Stimulated activated effector memory CD8-positive, alpha-beta T cell treated with anti-CD3 and anti-CD28 coated beads, Interleukin-12 subunit alpha, Interleukin-12 subunit beta, amount 100 ng/mL, for 72 hours (primary cell): ENCODE measurements around the gene KLHL18.
"Not testable (repeated sequence)": the region's sequence is repeated elsewhere in the genome, so short reads cannot be mapped to it uniquely, and the experiment has no call there.

Source experiments
- ATAC-seq: fragments of 150-1000 bp; cut with Tn5 transposase; 2 replicates; pipeline ENCODE4 v1.10.0; 2021
- DNase-seq, 2 donors: peaks; one replicate each; pipeline ENCODE4 v3.0.0; 2021 to 2022; ENCODE audit warnings: low spot score in 2 of 2
- H3K27ac Mint-ChIP-seq: one replicate; pipeline ENCODE4 v1.8.0; 2022; ENCODE audit warnings: mild to moderate bottlenecking, mixed read lengths
- H3K36me3 Mint-ChIP-seq: one replicate; pipeline ENCODE4 v1.8.0; 2022; ENCODE audit warnings: mild to moderate bottlenecking, mixed read lengths
- H3K4me1 Mint-ChIP-seq: one replicate; pipeline ENCODE4 v1.8.0; 2022; ENCODE audit warnings: mixed read lengths
- H3K4me3 Mint-ChIP-seq: one replicate; pipeline ENCODE4 v1.8.0; 2022; ENCODE audit warnings: mild to moderate bottlenecking, mixed read lengths
- H3K9me3 Mint-ChIP-seq: one replicate; pipeline ENCODE4 v1.8.0; 2022; ENCODE audit warnings: mixed read lengths

Gene KLHL18

DNA sequence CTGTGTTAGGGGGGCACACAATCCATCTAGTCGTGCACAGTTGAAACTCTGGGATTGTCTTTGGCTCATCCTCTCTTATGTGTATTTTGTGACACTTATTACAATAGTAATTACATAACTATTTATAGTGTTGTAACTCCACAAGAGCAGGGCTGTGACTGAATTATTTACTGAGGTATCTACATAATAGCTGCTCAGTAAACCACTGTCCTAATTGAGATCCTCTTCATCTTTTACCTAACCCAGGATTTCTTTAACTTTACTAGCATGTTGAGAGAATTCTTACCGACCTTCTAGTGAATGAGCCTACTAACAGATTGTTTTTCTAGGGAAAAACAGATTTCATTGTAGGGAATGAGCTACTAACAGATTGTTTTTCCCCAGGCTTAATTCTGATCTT lies 11.1 kb downstream of the KLHL18 start:
- peaks cover 54% of the 10 kb centered on the region for H3K4me1 Mint-ChIP-seq
- no peak for ATAC-seq
- no peaks in the 10 kb centered on the region for H3K9me3 Mint-ChIP-seq
- DNase-seq: no peak
- H3K27ac Mint-ChIP-seq: no peak overlapping the region
- peaks cover 41% of the 10 kb centered on the region for H3K36me3 Mint-ChIP-seq
- no peak overlapping the region for H3K4me3 Mint-ChIP-seq

DNA sequence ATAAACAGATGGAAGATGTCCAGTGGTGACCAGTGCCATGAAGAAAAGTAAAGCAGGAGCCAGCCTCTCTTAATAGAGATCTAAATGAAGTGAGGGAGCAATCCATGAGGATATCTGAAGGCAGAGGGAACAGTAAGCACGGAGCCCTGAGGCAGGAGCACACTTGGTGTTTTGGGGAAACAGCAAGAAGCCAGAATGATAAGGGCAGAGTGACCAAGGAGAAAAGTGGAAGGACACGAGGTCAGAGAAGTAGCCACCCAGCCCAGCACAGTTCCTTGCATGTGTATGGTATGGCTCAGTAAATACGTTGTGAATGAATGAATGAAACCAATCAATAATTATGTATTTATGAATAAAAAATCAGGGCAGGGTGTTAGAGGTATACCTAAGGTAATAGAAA lies 11.6 kb downstream of the KLHL18 start:
- H3K4me1 Mint-ChIP-seq: peaks cover 52% of the 10 kb centered on the region
- DNase-seq (no peak), ATAC-seq (no peak)
- no peaks in the 10 kb centered on the region for H3K9me3 Mint-ChIP-seq
- no peak overlapping the region for H3K4me3 Mint-ChIP-seq
- peaks cover 35% of the 10 kb centered on the region for H3K36me3 Mint-ChIP-seq
- no peak overlapping the region for H3K27ac Mint-ChIP-seq

DNA sequence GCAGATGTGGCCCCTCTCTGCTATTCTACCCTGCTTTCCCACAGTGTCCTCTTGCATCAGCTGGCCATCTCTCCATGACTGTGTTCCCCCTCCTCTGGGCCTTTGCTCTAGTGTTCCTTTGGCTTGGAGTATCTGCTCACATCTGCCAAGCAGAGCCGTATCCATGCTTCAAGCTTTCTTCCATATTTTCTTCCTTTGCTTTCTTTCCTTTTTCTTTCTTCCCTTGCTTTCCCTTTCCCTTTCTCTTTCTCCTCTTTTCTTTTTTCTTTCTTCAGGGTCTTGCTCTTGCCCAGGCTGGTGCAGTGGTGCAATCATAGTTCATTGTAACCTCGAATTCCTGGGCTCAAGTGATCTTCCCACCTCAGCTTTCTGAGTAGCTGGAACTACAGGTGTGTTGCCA lies 12.6 kb downstream of the KLHL18 start:
- peak overlapping the region; percentile 2 for H3K27ac Mint-ChIP-seq
- no peak overlapping the region for H3K4me3 Mint-ChIP-seq
- peaks cover 47% of the 10 kb centered on the region for H3K4me1 Mint-ChIP-seq
- DNase-seq (no peak), ATAC-seq (no peak)
- no peaks in the 10 kb centered on the region for H3K9me3 Mint-ChIP-seq
- H3K36me3 Mint-ChIP-seq: peaks cover 27% of the 10 kb centered on the region

DNA sequence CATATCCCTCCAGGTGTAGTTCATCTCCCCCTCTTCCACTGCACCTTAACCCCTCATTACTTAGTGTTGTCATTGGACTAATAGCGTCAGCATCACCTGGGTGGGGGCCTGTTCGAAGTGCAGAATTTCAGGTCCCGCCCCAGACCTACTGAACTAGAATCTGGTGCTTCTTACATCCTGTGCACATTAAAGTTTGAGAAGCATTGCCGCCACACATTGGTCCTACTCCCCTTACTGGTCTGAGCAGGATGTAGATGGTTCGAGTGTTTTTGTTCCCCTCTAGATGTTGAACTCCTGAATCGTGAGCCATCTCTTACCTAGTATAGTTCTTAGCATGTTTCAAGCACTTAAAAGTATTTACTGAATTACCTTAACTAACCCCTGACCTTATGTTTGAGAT lies 13.2 kb downstream of the KLHL18 start:
- DNase-seq (no peak), ATAC-seq (no peak)
- no peak overlapping the region for H3K4me3 Mint-ChIP-seq
- H3K9me3 Mint-ChIP-seq: no peaks in the 10 kb centered on the region
- H3K36me3 Mint-ChIP-seq: peaks cover 29% of the 10 kb centered on the region
- H3K27ac Mint-ChIP-seq: peak overlapping the region; percentile 32
- peaks cover 40% of the 10 kb centered on the region for H3K4me1 Mint-ChIP-seq

DNA sequence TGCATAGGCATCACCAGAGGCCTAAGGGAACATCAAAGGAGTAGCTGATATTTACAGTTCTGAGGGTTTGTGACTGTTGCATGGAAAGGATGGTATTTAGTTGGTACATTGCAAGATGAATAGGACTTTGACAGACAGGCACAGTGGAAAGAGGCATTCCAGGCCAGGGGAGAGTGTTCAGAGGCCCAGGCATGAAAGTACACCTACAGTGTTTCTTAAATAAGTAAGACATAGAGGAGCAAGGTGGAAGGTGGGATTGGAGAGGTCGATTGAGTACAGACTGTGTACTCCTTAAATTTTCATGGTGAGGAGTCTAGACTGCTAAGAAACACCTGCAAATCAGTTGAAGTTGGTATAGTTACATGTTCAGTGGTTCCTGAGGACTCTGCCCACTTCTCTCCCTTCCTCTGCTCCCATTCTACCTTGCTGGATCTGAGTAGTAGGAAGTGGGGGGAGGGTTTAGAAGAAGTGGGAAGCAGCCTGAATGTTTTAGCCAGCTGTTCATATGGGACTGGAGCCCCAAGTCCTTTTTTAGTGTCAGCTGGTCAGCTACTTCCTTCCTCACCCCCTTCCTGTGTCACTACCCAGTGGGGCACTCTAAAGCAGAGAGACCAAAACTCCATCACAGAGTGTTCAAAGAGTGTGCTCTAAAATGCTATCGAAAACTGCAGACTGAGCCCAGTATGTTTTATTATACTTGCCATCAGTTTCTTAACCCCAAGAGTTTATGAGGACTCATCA lies 14.0 kb downstream of the KLHL18 start:
- Mint-ChIP-seq H3K27ac (peak overlapping the region; percentile 32), H3K36me3 (peaks cover 33% of the 10 kb centered on the region), H3K4me3 (no peak overlapping the region), H3K4me1 (peaks cover 40% of the 10 kb centered on the region), H3K9me3 (no peaks in the 10 kb centered on the region)
- DNase-seq: no peak
- no peak for ATAC-seq

DNA sequence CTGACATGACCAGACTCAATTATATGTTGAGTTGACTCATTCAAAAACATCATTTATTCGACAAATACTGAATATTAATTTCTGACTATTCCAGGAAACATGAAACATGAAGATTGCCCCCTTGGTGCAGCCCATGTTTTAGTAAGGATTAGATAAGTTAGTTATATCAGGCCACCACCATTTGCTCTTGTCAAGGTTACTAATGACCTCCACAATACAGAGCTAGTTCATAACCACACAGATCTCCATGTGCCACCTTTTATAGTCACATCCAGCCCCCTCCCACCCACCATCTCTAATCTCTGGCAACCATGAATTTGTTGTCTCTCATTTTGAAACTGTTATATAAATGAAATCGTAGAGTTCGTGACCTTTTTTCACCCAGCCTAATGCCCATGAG lies 15.7 kb downstream of the KLHL18 start:
- no peak for ATAC-seq
- no peak for DNase-seq
- H3K36me3 Mint-ChIP-seq: peaks cover 47% of the 10 kb centered on the region
- no peak overlapping the region for H3K4me3 Mint-ChIP-seq
- no peaks in the 10 kb centered on the region for H3K9me3 Mint-ChIP-seq
- H3K27ac Mint-ChIP-seq: no peak overlapping the region
- H3K4me1 Mint-ChIP-seq: peaks cover 40% of the 10 kb centered on the region

DNA sequence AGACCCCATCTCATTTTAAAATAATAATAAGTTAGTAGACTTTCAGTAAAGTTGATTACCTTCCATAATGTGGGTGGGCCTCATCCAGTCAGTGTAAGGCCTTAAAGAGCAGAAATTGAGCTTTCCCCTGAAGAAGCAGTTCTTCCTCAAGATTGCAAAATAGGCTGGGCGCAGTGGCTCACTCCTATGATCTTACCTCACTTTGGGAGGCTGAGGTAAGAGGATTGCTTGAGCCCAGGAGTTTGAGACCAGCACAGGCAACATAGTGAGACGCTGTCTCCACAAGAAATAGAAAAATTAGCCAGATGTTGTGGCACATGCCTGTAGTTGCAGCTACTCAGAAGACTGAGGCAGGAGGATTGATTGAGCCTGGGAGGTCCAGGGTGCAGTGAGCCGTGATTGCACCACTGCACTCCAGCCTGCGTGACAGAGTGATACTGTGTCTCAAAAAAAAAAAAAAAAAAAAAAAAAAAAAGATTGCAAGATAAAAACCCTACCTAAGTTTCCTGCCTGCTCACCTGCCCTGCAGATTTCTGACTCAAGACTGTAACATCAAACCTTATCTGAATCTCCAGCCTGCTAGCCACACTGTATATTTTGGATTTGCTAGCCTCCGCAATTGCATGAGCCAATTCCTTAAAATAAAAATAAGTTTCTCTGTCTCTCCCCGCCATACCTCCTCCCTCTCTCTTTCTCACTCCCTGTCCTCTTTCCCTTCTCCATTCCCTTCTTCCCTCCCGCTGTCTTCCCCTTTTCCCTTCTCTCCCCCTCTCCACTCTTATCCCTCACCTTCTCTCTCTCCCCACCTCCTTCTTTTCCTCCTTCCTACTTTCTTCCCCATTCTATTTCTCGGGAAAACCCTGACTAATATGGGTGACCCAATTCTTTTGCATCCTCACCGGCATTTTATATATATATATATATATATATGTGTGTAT lies 16.9 kb downstream of the KLHL18 start:
- peaks cover 34% of the 10 kb centered on the region for H3K4me1 Mint-ChIP-seq

DNA sequence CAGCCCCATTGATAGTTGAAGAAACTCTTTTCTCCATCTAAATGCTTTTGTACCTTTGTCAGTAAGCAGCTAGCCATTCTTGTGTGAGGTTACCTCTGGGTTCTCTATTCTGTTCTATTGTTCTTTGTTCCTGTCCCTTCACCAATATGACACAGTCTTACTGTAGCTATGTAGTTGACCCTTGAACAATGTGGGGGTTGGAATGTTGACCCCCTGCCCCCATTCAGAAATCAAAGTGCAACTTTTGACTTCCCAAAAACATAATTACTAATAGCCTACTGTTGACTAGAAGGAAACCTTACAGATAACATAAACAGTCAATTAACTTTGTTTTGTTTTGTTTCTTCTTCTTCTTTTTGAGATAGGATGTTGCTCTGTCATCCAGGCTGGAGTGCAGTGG lies 18.7 kb downstream of the KLHL18 start:
- no peak for ATAC-seq
- Mint-ChIP-seq H3K27ac (no peak overlapping the region), H3K36me3 (peaks cover 40% of the 10 kb centered on the region), H3K4me1 (peaks cover 23% of the 10 kb centered on the region), H3K4me3 (no peak overlapping the region), H3K9me3 (no peaks in the 10 kb centered on the region)
- DNase-seq: no peak

More for the DNA sequence above, 16.9 kb downstream of the KLHL18 start:
- Mint-ChIP-seq H3K27ac (no peak overlapping the region), H3K9me3 (no peaks in the 10 kb centered on the region), H3K4me3 (no peak overlapping the region), H3K36me3 (peaks cover 47% of the 10 kb centered on the region)
- DNase-seq: no peak
- ATAC-seq: no peak

DNA sequence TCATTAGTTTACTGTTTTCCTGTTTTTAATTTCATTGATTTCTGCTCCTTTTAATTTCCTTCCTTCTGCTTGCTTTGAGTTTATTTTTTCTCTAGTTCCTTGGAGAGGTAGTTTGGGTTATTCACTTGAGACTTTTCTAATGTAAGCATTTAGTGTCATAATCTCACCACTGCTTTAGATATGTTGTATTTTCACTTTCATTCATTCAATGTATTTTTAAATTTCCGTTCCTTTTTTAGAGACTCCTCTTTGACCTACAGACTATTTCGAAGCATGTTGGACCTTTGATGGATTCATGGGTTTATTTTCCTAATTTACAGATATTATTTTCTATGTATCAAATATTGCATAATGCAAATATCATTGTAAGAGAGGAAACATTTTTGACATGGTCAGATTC lies 23.3 kb downstream of the KLHL18 start:
- no peak overlapping the region for H3K27ac Mint-ChIP-seq

DNA sequence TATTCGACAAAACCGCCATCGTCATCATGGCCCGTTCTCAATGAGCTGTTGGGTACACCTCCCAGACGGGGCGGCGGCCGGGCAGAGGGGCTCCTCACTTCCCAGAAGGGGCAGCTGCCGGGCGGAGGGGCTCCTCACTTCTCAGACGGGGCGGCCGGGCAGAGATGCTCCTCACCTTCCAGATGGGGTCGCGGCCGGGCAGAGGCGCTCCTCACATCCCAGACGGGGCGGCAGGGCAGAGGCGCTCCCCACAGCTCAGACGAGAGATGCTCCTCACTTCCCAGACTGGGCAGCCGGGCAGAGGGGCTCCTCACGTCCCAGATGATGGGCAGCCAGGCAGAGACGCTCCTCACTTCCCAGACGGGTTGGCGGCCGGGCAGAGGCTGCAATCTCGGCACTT lies 26.5 kb downstream of the KLHL18 start:
- H3K9me3 Mint-ChIP-seq, H3K27ac Mint-ChIP-seq, H3K4me3 Mint-ChIP-seq, DNase-seq, ATAC-seq: not testable (repeated sequence)
- Mint-ChIP-seq H3K4me1 (peaks cover 21% of the 10 kb centered on the region), H3K36me3 (peaks cover 29% of the 10 kb centered on the region)

More for the DNA sequence above, 23.3 kb downstream of the KLHL18 start:
- Mint-ChIP-seq H3K9me3 (no peaks in the 10 kb centered on the region), H3K36me3 (peaks cover 46% of the 10 kb centered on the region), H3K4me3 (no peak overlapping the region), H3K4me1 (peaks cover 21% of the 10 kb centered on the region)
- ATAC-seq (no peak), DNase-seq (no peak)

DNA sequence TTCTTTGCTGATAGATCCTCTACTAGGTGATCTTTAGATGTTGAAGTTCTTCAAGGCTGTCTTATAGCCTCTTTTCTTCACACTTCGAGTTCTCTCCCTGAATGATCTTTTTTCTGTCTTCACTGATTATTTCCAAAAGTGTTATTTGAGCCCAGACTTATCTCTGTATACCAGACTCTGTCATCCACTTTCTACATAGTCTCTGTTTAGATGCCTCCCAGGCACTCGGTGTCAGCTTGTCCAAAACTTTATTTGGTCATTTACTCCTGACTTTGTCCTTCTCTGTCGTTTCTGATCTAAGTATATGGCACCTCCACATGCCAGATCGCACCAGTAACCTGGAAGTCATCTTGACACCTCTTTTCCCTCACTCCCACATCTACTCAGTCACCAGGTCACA lies 27.6 kb downstream of the KLHL18 start:
- peaks cover 29% of the 10 kb centered on the region for H3K36me3 Mint-ChIP-seq
- peaks cover 21% of the 10 kb centered on the region for H3K4me1 Mint-ChIP-seq
- H3K27ac Mint-ChIP-seq: peak overlapping the region; percentile 2
- H3K4me3 Mint-ChIP-seq: no peak overlapping the region
- ATAC-seq: no peak
- no peak for DNase-seq
- no peaks in the 10 kb centered on the region for H3K9me3 Mint-ChIP-seq

DNA sequence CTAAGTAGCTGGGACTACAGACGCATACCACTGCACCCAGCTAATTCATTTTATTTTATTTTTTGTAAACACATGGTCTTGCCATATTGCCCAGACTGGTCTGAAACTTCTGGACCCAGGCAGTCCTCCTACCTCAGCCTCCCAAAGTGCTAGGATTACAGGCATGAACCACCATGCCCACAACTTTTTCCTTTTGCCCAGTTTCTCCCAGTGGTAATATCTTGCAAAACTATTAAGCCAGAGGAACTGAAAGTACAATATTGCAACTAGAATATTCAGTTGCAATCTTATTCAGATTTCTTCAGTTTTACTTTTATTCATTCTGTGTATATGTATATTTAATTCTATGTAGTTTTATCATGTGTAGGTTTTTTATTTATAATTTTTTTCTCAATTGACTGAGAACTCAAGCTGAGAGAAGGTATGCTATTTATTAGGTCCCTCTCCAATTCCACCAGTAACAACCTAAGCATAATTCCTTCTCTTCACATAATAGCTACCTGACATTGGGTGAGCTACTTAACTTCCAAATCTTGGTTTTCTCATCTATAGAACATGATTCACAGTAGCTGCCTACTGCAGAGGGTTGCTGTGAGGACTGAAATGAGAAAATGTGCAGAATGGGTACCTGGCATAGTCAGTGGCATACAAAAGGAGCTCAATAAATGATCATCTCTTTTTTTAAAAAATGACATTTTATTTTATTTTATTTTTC lies 30.8 kb downstream of the KLHL18 start:
- peak; percentile 42 for ATAC-seq
- no peaks in the 10 kb centered on the region for H3K9me3 Mint-ChIP-seq
- peaks cover 4% of the 10 kb centered on the region for H3K36me3 Mint-ChIP-seq
- H3K27ac Mint-ChIP-seq: no peak overlapping the region
- DNase-seq: no peak
- peaks cover 9% of the 10 kb centered on the region for H3K4me1 Mint-ChIP-seq
- H3K4me3 Mint-ChIP-seq: no peak overlapping the region

DNA sequence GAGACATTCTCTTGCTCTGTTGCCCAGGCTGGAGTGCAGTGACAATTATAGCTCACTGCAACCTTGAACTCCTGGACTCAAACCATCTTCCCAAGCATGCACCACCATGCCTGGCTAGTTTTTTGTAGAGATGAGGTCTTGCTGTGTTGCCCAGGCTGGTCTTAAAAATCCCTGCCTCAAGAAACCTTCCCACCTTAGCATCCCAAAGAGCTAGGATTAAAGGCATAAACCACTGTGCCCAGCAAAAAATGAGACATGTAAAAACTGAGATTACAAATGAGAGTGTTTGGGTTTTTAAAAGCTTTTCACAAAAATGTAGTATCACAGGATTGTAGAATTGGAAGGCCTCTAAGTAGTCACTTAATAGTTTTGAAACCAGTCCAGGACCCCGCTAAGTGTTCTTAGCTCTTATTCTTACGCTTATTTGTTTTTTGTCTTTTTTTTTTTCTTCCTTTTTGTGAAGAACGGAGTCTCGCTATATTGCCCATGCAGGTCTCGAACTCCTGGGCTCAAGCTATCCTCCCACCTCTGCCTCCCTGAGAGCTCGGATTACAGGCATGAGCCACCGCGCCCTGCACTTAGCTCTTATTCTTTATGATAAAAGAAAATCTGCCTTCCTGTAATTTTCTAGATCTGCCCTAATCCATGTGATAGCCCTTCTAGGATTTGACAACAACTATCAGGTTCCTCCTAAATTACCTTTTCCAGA lies 31.5 kb downstream of the KLHL18 start:
- ATAC-seq (no peak), DNase-seq (no peak)
- peaks cover 9% of the 10 kb centered on the region for H3K4me1 Mint-ChIP-seq
- H3K4me3 Mint-ChIP-seq: no peak overlapping the region
- no peaks in the 10 kb centered on the region for H3K9me3 Mint-ChIP-seq
- no peaks in the 10 kb centered on the region for H3K36me3 Mint-ChIP-seq
- H3K27ac Mint-ChIP-seq: no peak overlapping the region

DNA sequence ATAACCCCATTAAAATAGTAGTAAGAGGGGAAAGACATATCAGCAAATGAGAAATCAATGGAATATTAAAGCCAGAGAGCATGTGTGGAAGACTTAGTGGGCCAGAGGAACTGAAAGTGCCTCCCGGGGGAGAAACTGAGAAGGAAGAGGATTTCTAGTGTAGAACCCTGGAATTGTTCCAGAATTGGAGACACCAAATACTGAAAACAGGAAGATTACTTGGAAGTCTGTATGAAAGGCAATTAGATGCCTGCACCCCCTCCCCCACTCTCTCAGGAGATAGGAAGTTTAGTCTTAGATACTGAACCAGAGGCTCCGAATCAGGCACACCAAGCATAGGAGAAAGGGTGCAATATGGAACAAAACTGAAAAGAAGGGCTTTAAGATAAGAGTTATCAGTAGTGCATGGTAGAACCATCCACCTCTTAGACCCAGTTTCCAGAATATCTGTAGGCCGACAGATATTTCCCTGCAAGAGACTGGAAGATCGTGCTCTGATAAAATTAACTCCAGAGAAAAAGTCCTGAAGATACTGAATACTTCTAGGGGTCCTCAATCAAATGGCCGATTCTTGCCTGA lies 32.4 kb downstream of the KLHL18 start:
- ATAC-seq (no peak), DNase-seq (no peak)
- no peaks in the 10 kb centered on the region for H3K9me3 Mint-ChIP-seq
- no peak overlapping the region for H3K4me3 Mint-ChIP-seq
- peaks cover 8% of the 10 kb centered on the region for H3K4me1 Mint-ChIP-seq
- no peak overlapping the region for H3K27ac Mint-ChIP-seq
- peaks cover 8% of the 10 kb centered on the region for H3K36me3 Mint-ChIP-seq
